ENCODE measurements around the gene STIMATE. TPM values are rescaled to one million over a fixed set of nuclear protein-coding genes. Genes with fewer than 3 reads are reported as not detected.

STIMATE gene
- total RNA-seq, 1 donor: 27.3 TPM

DNA sequence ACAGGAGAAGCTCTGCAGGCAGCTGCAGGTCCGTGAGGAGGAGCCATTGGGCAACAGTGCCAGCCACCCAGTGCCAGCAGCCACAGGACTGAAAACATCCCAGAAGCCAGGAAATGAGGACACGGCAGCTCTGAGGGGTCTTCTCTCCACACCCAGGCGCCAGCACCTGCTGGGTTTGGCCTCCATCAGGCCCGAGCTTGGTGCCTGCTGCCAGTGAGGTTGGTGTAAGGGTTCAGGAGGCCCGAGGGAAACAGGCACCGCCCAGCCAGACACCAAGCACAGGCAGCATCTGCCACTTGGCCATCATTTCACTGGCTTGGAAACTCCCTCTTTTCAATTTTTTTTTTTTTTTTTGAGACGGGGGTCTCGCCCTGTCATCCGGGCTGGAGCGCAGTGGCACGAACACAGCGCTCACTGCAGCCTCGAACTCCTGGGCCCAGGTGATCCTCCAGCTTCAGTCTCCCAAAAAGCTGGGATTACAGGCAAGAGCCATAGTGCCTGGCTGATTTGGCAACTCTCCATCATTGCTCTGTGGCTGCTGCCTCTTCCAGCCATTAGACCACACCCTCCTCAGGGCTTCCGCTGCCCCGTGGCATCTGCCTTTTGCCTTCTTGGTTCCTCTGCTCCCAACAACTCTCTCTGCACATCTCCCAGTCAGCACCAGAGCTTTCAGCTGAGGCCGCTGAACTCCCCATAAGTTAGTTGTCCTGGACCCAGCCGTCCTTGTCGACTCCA is 104.2 kb downstream of the STIMATE start:
- H3K9me3 ChIP-seq (ENCODE audit: low read depth, low read length): no peaks in the 10 kb centered on the region
- H3K4me1 ChIP-seq (ENCODE audit: insufficient read depth, low read length): no peaks in the 10 kb centered on the region
- H3K4me3 ChIP-seq (ENCODE audit: low read length): no peak overlapping the region
- H3K27me3 ChIP-seq (ENCODE audit: insufficient read depth, low read length): no peaks in the 10 kb centered on the region

DNA sequence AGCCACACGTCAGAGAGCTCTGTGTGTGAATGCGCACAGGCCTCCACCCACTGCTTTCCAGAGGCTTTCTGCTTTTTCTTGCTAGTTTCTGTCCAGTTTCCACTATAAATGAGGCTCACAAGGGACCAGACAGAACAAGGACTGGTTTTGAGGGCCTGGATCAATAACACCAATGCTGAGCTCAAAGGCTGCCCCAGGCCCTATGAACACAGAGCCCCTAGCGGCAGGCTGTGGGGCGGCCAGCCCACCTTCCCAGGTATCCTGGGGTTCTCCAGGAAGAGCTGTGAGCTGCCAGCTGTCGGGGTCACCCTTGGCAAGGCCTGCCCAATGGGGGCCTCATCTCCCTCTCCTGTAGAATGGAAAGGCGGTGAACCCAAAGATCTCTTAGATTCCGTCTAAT is 104.9 kb downstream of the STIMATE start:
- Histone ChIP-seq H3K27me3 (ENCODE audit: insufficient read depth, low read length) (no peaks in the 10 kb centered on the region), H3K4me1 (ENCODE audit: insufficient read depth, low read length) (no peaks in the 10 kb centered on the region), H3K4me3 (ENCODE audit: low read length) (no peak overlapping the region), H3K9me3 (ENCODE audit: low read depth, low read length) (no peaks in the 10 kb centered on the region)

GRCh38 chr3:52791928-52792327 is 105.4 kb downstream of the STIMATE start:
- H3K4me3 ChIP-seq (ENCODE audit: low read length): no peak overlapping the region
- H3K9me3 ChIP-seq (ENCODE audit: low read depth, low read length): no peaks in the 10 kb centered on the region
- no peaks in the 10 kb centered on the region for H3K4me1 ChIP-seq (ENCODE audit: insufficient read depth, low read length)
- H3K27me3 ChIP-seq (ENCODE audit: insufficient read depth, low read length): no peaks in the 10 kb centered on the region

DNA sequence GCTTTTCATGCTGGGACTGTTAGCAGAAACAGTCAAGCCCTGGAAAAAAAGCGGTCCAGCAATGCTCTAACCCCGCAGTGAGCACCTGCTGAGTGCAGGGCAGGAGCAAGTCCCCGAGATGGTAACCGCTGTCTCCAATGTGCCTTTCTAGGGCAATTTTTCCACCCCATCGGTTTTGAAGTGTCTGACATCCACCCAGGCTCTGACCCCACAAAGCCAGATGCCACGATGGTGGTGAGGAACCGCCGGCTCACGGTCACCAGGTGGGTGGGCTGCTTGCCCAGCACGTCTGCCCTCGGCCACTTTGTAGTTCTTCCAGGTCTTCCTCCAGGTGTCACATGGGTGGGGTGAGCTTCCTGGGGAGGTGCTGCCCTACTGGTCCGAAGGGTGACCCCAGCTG is 106.0 kb downstream of the STIMATE start:
- H3K4me1 ChIP-seq (ENCODE audit: insufficient read depth, low read length): no peaks in the 10 kb centered on the region
- H3K9me3 ChIP-seq (ENCODE audit: low read depth, low read length): no peaks in the 10 kb centered on the region
- H3K4me3 ChIP-seq (ENCODE audit: low read length): no peak overlapping the region
- H3K27me3 ChIP-seq (ENCODE audit: insufficient read depth, low read length): no peaks in the 10 kb centered on the region

GRCh38 chr3:52790741-52791140 is 106.6 kb downstream of the STIMATE start:
- Histone ChIP-seq H3K27me3 (ENCODE audit: insufficient read depth, low read length) (no peaks in the 10 kb centered on the region), H3K4me3 (ENCODE audit: low read length) (no peak overlapping the region), H3K4me1 (ENCODE audit: insufficient read depth, low read length) (no peaks in the 10 kb centered on the region), H3K9me3 (ENCODE audit: low read depth, low read length) (no peaks in the 10 kb centered on the region)

GRCh38 chr3:52790337-52790736 is 107.0 kb downstream of the STIMATE start:
- H3K4me3 ChIP-seq (ENCODE audit: low read length): no peak overlapping the region
- no peaks in the 10 kb centered on the region for H3K27me3 ChIP-seq (ENCODE audit: insufficient read depth, low read length)
- no peaks in the 10 kb centered on the region for H3K4me1 ChIP-seq (ENCODE audit: insufficient read depth, low read length)
- no peaks in the 10 kb centered on the region for H3K9me3 ChIP-seq (ENCODE audit: low read depth, low read length)

- no peaks in the 10 kb centered on the region for H3K9me3 ChIP-seq (ENCODE audit: low read depth, low read length)
- no peaks in the 10 kb centered on the region for H3K4me1 ChIP-seq (ENCODE audit: insufficient read depth, low read length)
- H3K4me3 ChIP-seq (ENCODE audit: low read length): no peak overlapping the region
- no peaks in the 10 kb centered on the region for H3K27me3 ChIP-seq (ENCODE audit: insufficient read depth, low read length)
Measured at GRCh38 chr3:52789746-52790040, 107.7 kb downstream of the STIMATE start.

DNA sequence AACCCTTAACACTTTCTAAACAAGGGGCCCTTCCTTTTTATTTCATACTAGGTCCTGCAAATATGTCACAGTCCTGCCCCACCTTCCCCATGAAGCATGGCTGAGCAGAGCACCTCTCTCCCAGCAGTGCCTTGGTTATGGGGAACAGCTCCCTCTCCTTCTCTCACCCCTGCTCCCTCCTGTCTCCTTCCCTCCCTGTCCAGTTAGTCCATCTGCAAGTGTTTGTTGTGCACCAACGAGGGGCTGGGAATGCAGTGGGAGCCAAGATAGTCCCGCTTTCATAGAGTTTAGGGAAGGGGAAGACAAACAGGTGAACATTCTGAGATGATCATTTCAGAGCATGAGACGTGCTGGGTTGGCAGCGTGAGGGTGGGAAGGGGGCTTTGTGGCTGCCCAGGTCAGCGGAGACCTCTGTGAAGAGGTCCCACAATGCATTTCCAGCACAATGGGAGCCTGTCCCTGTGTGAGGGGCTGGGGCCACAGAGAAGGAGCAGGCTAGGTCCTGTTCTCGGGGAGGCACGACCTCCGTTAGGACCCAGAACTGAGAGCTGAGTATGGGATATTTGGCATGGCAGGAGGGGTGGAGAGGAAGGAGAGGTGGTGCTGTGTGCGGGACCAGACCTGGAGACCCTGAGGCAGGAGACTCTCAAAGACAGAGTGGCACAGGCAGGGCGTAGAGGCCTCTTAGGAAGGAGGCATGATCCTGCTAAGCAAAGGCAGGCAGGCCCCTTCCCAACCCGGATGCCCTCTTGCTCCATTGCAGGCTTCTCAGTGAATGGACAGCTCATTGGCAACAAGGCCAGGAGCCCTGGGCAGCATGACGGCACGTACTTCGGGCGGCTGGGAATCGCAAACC is 108.2 kb downstream of the STIMATE start:
- Histone ChIP-seq H3K9me3 (ENCODE audit: low read depth, low read length) (no peaks in the 10 kb centered on the region), H3K27me3 (ENCODE audit: insufficient read depth, low read length) (no peaks in the 10 kb centered on the region), H3K4me3 (ENCODE audit: low read length) (no peak overlapping the region), H3K4me1 (ENCODE audit: insufficient read depth, low read length) (no peaks in the 10 kb centered on the region)

GRCh38 chr3:52787672-52788625 is 109.4 kb downstream of the STIMATE start:
- H3K4me3 ChIP-seq (ENCODE audit: low read length): no peak overlapping the region
- H3K27me3 ChIP-seq (ENCODE audit: insufficient read depth, low read length): no peaks in the 10 kb centered on the region
- no peaks in the 10 kb centered on the region for H3K9me3 ChIP-seq (ENCODE audit: low read depth, low read length)
- H3K4me1 ChIP-seq (ENCODE audit: insufficient read depth, low read length): no peaks in the 10 kb centered on the region

DNA sequence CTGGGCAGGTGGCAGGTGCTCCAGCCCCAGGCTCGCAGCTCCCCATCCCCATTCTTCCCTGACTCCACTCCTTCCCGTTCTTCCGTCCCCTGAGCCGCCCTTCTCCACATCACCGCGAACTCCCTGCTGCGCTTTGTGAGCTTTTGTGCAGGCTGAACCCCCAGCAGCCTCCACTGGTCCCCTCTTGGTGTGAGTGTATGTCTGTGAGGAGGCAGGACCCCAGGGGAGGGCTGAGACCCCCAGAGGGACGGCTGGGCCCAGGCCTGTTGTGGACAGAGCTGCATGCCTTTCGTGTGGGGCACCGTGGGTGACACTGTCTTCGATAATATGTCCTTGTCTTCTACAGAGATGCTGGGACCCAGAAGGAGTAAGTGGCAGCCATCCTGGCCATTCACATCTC is 110.1 kb downstream of the STIMATE start:
- Histone ChIP-seq H3K4me3 (ENCODE audit: low read length) (no peak overlapping the region), H3K4me1 (ENCODE audit: insufficient read depth, low read length) (no peaks in the 10 kb centered on the region), H3K9me3 (ENCODE audit: low read depth, low read length) (no peaks in the 10 kb centered on the region), H3K27me3 (ENCODE audit: insufficient read depth, low read length) (no peaks in the 10 kb centered on the region)

Other genes with a start within 250 kb of the STIMATE start
- 48.7 TPM for gene PBRM1, start 211.6 kb downstream of the STIMATE start, total RNA-seq
- gene GNL3, start 211.5 kb downstream of the STIMATE start, total RNA-seq: 110 TPM
- gene GLT8D1, start 191.8 kb downstream of the STIMATE start, total RNA-seq: 7.6 TPM
- gene SPCS1, start 191.4 kb downstream of the STIMATE start, total RNA-seq: 44.7 TPM
- 12.3 TPM for gene NEK4, start 126.6 kb downstream of the STIMATE start, total RNA-seq
- gene ITIH1, start 119.9 kb downstream of the STIMATE start, total RNA-seq: 0.52 TPM
- gene ITIH3, start 102.8 kb downstream of the STIMATE start, total RNA-seq: not detected
- 10.9 TPM for gene ITIH4, start 66.9 kb downstream of the STIMATE start, total RNA-seq
- gene MUSTN1, start 62.5 kb downstream of the STIMATE start, total RNA-seq: 2.1 TPM
- gene SFMBT1, start 148.5 kb upstream of the STIMATE start, total RNA-seq: 34.1 TPM
- gene RFT1, start 232.9 kb upstream of the STIMATE start, total RNA-seq: 8.7 TPM